Stimulated activated CD8-positive, alpha-beta memory T cell treated with anti-CD3 and anti-CD28 coated beads, Interleukin-2, amount 100 ng/mL, for 1 hour (primary cell): ENCODE data around the gene TRPM7.
A peak's percentile ranks its signal among the peaks of the same experiment; 100 is the strongest.
"Not testable (repeated sequence)": the region's sequence is repeated elsewhere in the genome, so short reads cannot be mapped to it uniquely, and the experiment has no call there.

Experiments
- DNase-seq, 2 donors: peaks; one replicate each; pipeline ENCODE4 v3.0.0-alpha.2; 2020; ENCODE audit warnings: low read depth in 2 of 2

TRPM7 gene

GRCh38 chr15:50686469-50687301, at the start of gene TRPM7:
TRPM7 (minus strand) TSS chr15:50686797; CDS start chr15:50686533, 264 bp downstream.
- DNase-seq: peak; percentile 81

- no peak for DNase-seq
These were observed 48.6 kb upstream of the TRPM7 start for GRCh38 chr15:50735156-50735555.

GRCh38 chr15:50726315-50726714, 39.7 kb upstream of the TRPM7 start:
- no peak for DNase-seq

- no peak for DNase-seq
These were observed 32.1 kb upstream of the TRPM7 start for GRCh38 chr15:50718700-50719125.

GRCh38 chr15:50712018-50712417, 25.4 kb upstream of the TRPM7 start:
- DNase-seq: no peak

GRCh38 chr15:50710585-50710984, 24.0 kb upstream of the TRPM7 start:
- DNase-seq: no peak

- DNase-seq: no peak
These were observed 21.4 kb upstream of the TRPM7 start for GRCh38 chr15:50707878-50708427.

GRCh38 chr15:50702762-50703334, 16.3 kb upstream of the TRPM7 start:
- DNase-seq: no peak

GRCh38 chr15:50698101-50698500, 11.5 kb upstream of the TRPM7 start:
- DNase-seq: no peak

- no peak for DNase-seq
These were observed 10.7 kb upstream of the TRPM7 start for GRCh38 chr15:50697109-50697797.

GRCh38 chr15:50694634-50695165, 8.1 kb upstream of the TRPM7 start:
- not testable (repeated sequence) for DNase-seq

GRCh38 chr15:50687302-50687902, 805 bp upstream of the TRPM7 start:
- DNase-seq: no peak

GRCh38 chr15:50685976-50686468, 575 bp downstream of the TRPM7 start:
- peak; percentile 38 to 40 for DNase-seq

GRCh38 chr15:50685191-50685975, 1.2 kb downstream of the TRPM7 start:
- no peak for DNase-seq

GRCh38 chr15:50681467-50681866, 5.1 kb downstream of the TRPM7 start:
- DNase-seq: no peak

- DNase-seq: no peak
These were observed 9.7 kb downstream of the TRPM7 start for GRCh38 chr15:50676799-50677483.

- DNase-seq: no peak
These were observed 11.0 kb downstream of the TRPM7 start for GRCh38 chr15:50675535-50676144.

- DNase-seq: no peak
These were observed 16.5 kb downstream of the TRPM7 start for GRCh38 chr15:50670115-50670514.

- no peak for DNase-seq
These were observed 17.0 kb downstream of the TRPM7 start for GRCh38 chr15:50669611-50670010.

GRCh38 chr15:50665938-50666337, 20.7 kb downstream of the TRPM7 start:
- DNase-seq: no peak
